Measurements from ENCODE around the gene NDUFS5.
"Not testable (repeated sequence)": the region's sequence is repeated elsewhere in the genome, so short reads cannot be mapped to it uniquely, and the experiment has no call there.

Gene NDUFS5

GRCh38 chr1:39026051-39026865, at the start of gene NDUFS5:
Gene NDUFS5, plus strand, starts transcription at chr1:39026350. Its CDS starts 2,375 bp downstream, at chr1:39028725.
- peak within 1 kb of the TSS; percentile 87 for H3K4me3 Mint-ChIP-seq
- peaks cover 16% of the 10 kb centered on the region for H3K4me1 Mint-ChIP-seq (ENCODE audit: low read depth)
- no peaks in the 10 kb centered on the region for H3K27me3 Mint-ChIP-seq (ENCODE audit: low read depth)
- H3K27ac Mint-ChIP-seq = peak within 1 kb of the TSS; percentile 97
- peaks cover 20% of the 10 kb centered on the region for H3K36me3 Mint-ChIP-seq (ENCODE audit: low read depth)
- H3K9me3 Mint-ChIP-seq = no peaks in the 10 kb centered on the region
- DNase-seq (ENCODE audit: low spot score) = peak; percentile 83

- not testable (repeated sequence) for DNase-seq (ENCODE audit: low spot score)
- H3K27ac Mint-ChIP-seq = peak overlapping the region; percentile 87
Observed at GRCh38 chr1:38977399-38978244, 48.5 kb upstream of the NDUFS5 start.

GRCh38 chr1:38978245-38978542, 48.0 kb upstream of the NDUFS5 start:
- not testable (repeated sequence) for DNase-seq (ENCODE audit: low spot score); H3K27me3 Mint-ChIP-seq (ENCODE audit: low read depth); H3K4me1 Mint-ChIP-seq (ENCODE audit: low read depth); H3K4me3 Mint-ChIP-seq
- Mint-ChIP-seq H3K36me3 (ENCODE audit: low read depth) (peaks cover 11% of the 10 kb centered on the region), H3K9me3 (peaks cover 22% of the 10 kb centered on the region), H3K27ac (peak overlapping the region; percentile 87)

More at GRCh38 chr1:38977399-38978244, 48.5 kb upstream of the NDUFS5 start:
- H3K4me3 Mint-ChIP-seq = peak overlapping the region; percentile 66
- peaks cover 22% of the 10 kb centered on the region for H3K9me3 Mint-ChIP-seq
- H3K36me3 Mint-ChIP-seq (ENCODE audit: low read depth) = peaks cover 11% of the 10 kb centered on the region
- H3K27me3 Mint-ChIP-seq (ENCODE audit: low read depth); H3K4me1 Mint-ChIP-seq (ENCODE audit: low read depth): not testable (repeated sequence)

GRCh38 chr1:38979380-38979779, 46.8 kb upstream of the NDUFS5 start:
- not testable (repeated sequence) for H3K27me3 Mint-ChIP-seq (ENCODE audit: low read depth); H3K4me1 Mint-ChIP-seq (ENCODE audit: low read depth); H3K27ac Mint-ChIP-seq; H3K4me3 Mint-ChIP-seq; DNase-seq (ENCODE audit: low spot score)
- peaks cover 22% of the 10 kb centered on the region for H3K9me3 Mint-ChIP-seq
- H3K36me3 Mint-ChIP-seq (ENCODE audit: low read depth) = peaks cover 11% of the 10 kb centered on the region

GRCh38 chr1:38989979-38990378, 36.2 kb upstream of the NDUFS5 start:
- Mint-ChIP-seq H3K4me1 (ENCODE audit: low read depth) (peaks cover 27% of the 10 kb centered on the region), H3K4me3 (peak overlapping the region; percentile 80), H3K9me3 (no peaks in the 10 kb centered on the region), H3K27ac (peak overlapping the region; percentile 81), H3K27me3 (ENCODE audit: low read depth) (no peaks in the 10 kb centered on the region), H3K36me3 (ENCODE audit: low read depth) (peaks cover 17% of the 10 kb centered on the region)
- no peak for DNase-seq (ENCODE audit: low spot score)

- no peaks in the 10 kb centered on the region for H3K27me3 Mint-ChIP-seq (ENCODE audit: low read depth)
- peak overlapping the region; percentile 80 for H3K4me3 Mint-ChIP-seq
- peaks cover 20% of the 10 kb centered on the region for H3K36me3 Mint-ChIP-seq (ENCODE audit: low read depth)
- no peak for DNase-seq (ENCODE audit: low spot score)
- peaks cover 31% of the 10 kb centered on the region for H3K4me1 Mint-ChIP-seq (ENCODE audit: low read depth)
- peak overlapping the region; percentile 81 for H3K27ac Mint-ChIP-seq
- H3K9me3 Mint-ChIP-seq = no peaks in the 10 kb centered on the region
Observed at GRCh38 chr1:38990386-38990737, 35.8 kb upstream of the NDUFS5 start.

- DNase-seq (ENCODE audit: low spot score) = peak; percentile 98
- H3K27me3 Mint-ChIP-seq (ENCODE audit: low read depth) = no peaks in the 10 kb centered on the region
- H3K4me3 Mint-ChIP-seq = peak within 1 kb of the TSS; percentile 93
- H3K36me3 Mint-ChIP-seq (ENCODE audit: low read depth) = peaks cover 24% of the 10 kb centered on the region
- H3K27ac Mint-ChIP-seq = peak within 1 kb of the TSS; percentile 83
- H3K9me3 Mint-ChIP-seq = no peaks in the 10 kb centered on the region
- H3K4me1 Mint-ChIP-seq (ENCODE audit: low read depth) = peaks cover 34% of the 10 kb centered on the region
Observed at GRCh38 chr1:38990738-38991637, 35.2 kb upstream of the NDUFS5 start, which contains the start of gene AKIRIN1. Gene AKIRIN1, plus strand, starts transcription at chr1:38991276. Its CDS starts 105 bp downstream, at chr1:38991381.

GRCh38 chr1:38991638-38992411, 34.3 kb upstream of the NDUFS5 start:
- H3K4me3 Mint-ChIP-seq = peak overlapping the region; percentile 93
- H3K36me3 Mint-ChIP-seq (ENCODE audit: low read depth) = peaks cover 29% of the 10 kb centered on the region
- peak overlapping the region; percentile 83 for H3K27ac Mint-ChIP-seq
- no peaks in the 10 kb centered on the region for H3K27me3 Mint-ChIP-seq (ENCODE audit: low read depth)
- no peaks in the 10 kb centered on the region for H3K9me3 Mint-ChIP-seq
- H3K4me1 Mint-ChIP-seq (ENCODE audit: low read depth) = peaks cover 36% of the 10 kb centered on the region
- DNase-seq (ENCODE audit: low spot score) = no peak

GRCh38 chr1:38992412-38993111, 33.6 kb upstream of the NDUFS5 start:
- Mint-ChIP-seq H3K4me1 (ENCODE audit: low read depth) (peaks cover 43% of the 10 kb centered on the region), H3K4me3 (peak overlapping the region; percentile 93), H3K9me3 (no peaks in the 10 kb centered on the region), H3K27ac (peak overlapping the region; percentile 83), H3K27me3 (ENCODE audit: low read depth) (no peaks in the 10 kb centered on the region), H3K36me3 (ENCODE audit: low read depth) (peaks cover 29% of the 10 kb centered on the region)
- DNase-seq (ENCODE audit: low spot score) = no peak

- no peaks in the 10 kb centered on the region for H3K9me3 Mint-ChIP-seq
- H3K36me3 Mint-ChIP-seq (ENCODE audit: low read depth) = peaks cover 43% of the 10 kb centered on the region
- no peaks in the 10 kb centered on the region for H3K27me3 Mint-ChIP-seq (ENCODE audit: low read depth)
- no peak overlapping the region for H3K27ac Mint-ChIP-seq
- peak overlapping the region; percentile 32 for H3K4me3 Mint-ChIP-seq
- peaks cover 54% of the 10 kb centered on the region for H3K4me1 Mint-ChIP-seq (ENCODE audit: low read depth)
- no peak for DNase-seq (ENCODE audit: low spot score)
Observed at GRCh38 chr1:38994196-38994595, 32.0 kb upstream of the NDUFS5 start.

- Mint-ChIP-seq H3K36me3 (ENCODE audit: low read depth) (peaks cover 66% of the 10 kb centered on the region), H3K27me3 (ENCODE audit: low read depth) (no peaks in the 10 kb centered on the region), H3K9me3 (no peaks in the 10 kb centered on the region), H3K4me1 (ENCODE audit: low read depth) (peaks cover 56% of the 10 kb centered on the region), H3K27ac (peak overlapping the region; percentile 78), H3K4me3 (peak overlapping the region; percentile 75)
- DNase-seq (ENCODE audit: low spot score) = no peak
Observed at GRCh38 chr1:38997034-38997900, 28.9 kb upstream of the NDUFS5 start.

- H3K27me3 Mint-ChIP-seq (ENCODE audit: low read depth) = no peaks in the 10 kb centered on the region
- peaks cover 66% of the 10 kb centered on the region for H3K36me3 Mint-ChIP-seq (ENCODE audit: low read depth)
- H3K4me1 Mint-ChIP-seq (ENCODE audit: low read depth) = peaks cover 54% of the 10 kb centered on the region
- no peaks in the 10 kb centered on the region for H3K9me3 Mint-ChIP-seq
- peak overlapping the region; percentile 75 for H3K4me3 Mint-ChIP-seq
- peak overlapping the region; percentile 78 for H3K27ac Mint-ChIP-seq
- no peak for DNase-seq (ENCODE audit: low spot score)
Observed at GRCh38 chr1:38997901-38998190, 28.3 kb upstream of the NDUFS5 start.
